ENCODE measurements around the gene MAPK7. TPM values are rescaled to one million over a fixed set of nuclear protein-coding genes. Genes with fewer than 3 reads are reported as not detected.

MAPK7 gene
- total and polyA plus RNA-seq, 10 of the 15 experiments (the other 5 are each of a cell fraction or from before 2014, with no cell fraction given): 0.37 to 13.5 (median 5.6) TPM

- RAD21 ChIA-PET (ENCODE audit: unreplicated experiment): no interaction called here
- Histone ChIP-seq H4K20me1 (ENCODE audit: control insufficient read depth, insufficient read depth) (no peaks in the 10 kb centered on the region), H3K36me3 (ENCODE audit: control insufficient read depth in 2 of 2, insufficient read depth in 2 of 2, low read length in 1 of 2) (no peaks in the 10 kb centered on the region; a peak in 1 of 4 replicates), H3K27ac (ENCODE audit: control insufficient read depth, insufficient read depth) (no peak overlapping the region), H2AFZ (ENCODE audit: control insufficient read depth, low read depth, low read length) (no peak overlapping the region), H3K9ac (ENCODE audit: control insufficient read depth, insufficient read depth, low read length) (no peak overlapping the region), H3K79me2 (ENCODE audit: control insufficient read depth, insufficient read depth, low read length) (no peaks in the 10 kb centered on the region), H3K4me1 (ENCODE audit: control insufficient read depth, insufficient read depth, low read length) (no peaks in the 10 kb centered on the region), H3K27me3 (replicated peaks in 1 of 2; ENCODE audit: control insufficient read depth in 2 of 2, insufficient read depth in 2 of 2, low read length in 1 of 2) (peaks cover 0 to 1% of the 10 kb centered on the region in 2 experiments; a peak in 1 of 4 replicates), H3K9me3 (replicated peaks; ENCODE audit: control insufficient read depth, insufficient read depth, low read length) (no peaks in the 10 kb centered on the region), H3K4me2 (ENCODE audit: control insufficient read depth, insufficient read depth) (no peak overlapping the region), H3K4me3 (no peak overlapping the region)
- in situ Hi-C loops (cut with MboI): no loop called here
- POLR2A ChIA-PET: interaction anchor here (0.7 kb wide), 1 partner anchor 334 kb away, joined by 3 read pairs; no protein-coding TSS in a partner anchor
- DNase-seq (ENCODE audit: low read depth, low spot score) (no peak), FAIRE-seq (no peak), ATAC-seq (no peak)
- no TSS peak for BruUV-seq (replicated peaks)
- WGBS (ENCODE audit: insufficient coverage, insufficient replicate concordance, low lambda C conversion rate, missing lambda C conversion rate): 38% methylated on average over 5 of the region's 5 CpGs
- TF ChIP-seq PAX8 (IDR thresholded peaks at IDR 0.05) (no peak), BMI1 (IDR thresholded peaks at IDR 0.05; ENCODE audit: borderline replicate concordance) (no peak), PML (IDR thresholded peaks at IDR 0.05; ENCODE audit: low read length) (no peak), JUNB (IDR thresholded peaks at IDR 0.05) (no peak), SKIL (IDR thresholded peaks at IDR 0.05; ENCODE audit: low read depth, poor library complexity, severe bottlenecking) (no peak)
- SMC1A ChIA-PET (ENCODE audit: uncharacterized antibody, unreplicated experiment): interaction anchor here (0.7 kb wide), 1 partner anchor 33 kb away, joined by 3 read pairs; no protein-coding TSS in a partner anchor
- intact Hi-C loops (cut with micrococcal nuclease; ENCODE audit: unreplicated experiment): no loop called here
- CTCF ChIA-PET: interaction anchor here (0.6 to 1.4 kb wide), 4 partner anchors 11 to 66 kb away, joined by 3 to 7 read pairs (median 3); partner anchors contain the start of genes B9D1 and MAPK7
Observed at GRCh38 chr17:19388791-19389785, 10.8 kb downstream of the MAPK7 start.
